ENCODE results near the gene ABHD12.

The ABHD12 gene

GRCh38 chr20:25257130-25257529 is 133.5 kb downstream of the ABHD12 start:
- DNase-seq (ENCODE audit: low spot score), result no peak

- no peak for DNase-seq (ENCODE audit: low spot score)
Observed at GRCh38 chr20:25256226-25256859, 134.3 kb downstream of the ABHD12 start.

DNA sequence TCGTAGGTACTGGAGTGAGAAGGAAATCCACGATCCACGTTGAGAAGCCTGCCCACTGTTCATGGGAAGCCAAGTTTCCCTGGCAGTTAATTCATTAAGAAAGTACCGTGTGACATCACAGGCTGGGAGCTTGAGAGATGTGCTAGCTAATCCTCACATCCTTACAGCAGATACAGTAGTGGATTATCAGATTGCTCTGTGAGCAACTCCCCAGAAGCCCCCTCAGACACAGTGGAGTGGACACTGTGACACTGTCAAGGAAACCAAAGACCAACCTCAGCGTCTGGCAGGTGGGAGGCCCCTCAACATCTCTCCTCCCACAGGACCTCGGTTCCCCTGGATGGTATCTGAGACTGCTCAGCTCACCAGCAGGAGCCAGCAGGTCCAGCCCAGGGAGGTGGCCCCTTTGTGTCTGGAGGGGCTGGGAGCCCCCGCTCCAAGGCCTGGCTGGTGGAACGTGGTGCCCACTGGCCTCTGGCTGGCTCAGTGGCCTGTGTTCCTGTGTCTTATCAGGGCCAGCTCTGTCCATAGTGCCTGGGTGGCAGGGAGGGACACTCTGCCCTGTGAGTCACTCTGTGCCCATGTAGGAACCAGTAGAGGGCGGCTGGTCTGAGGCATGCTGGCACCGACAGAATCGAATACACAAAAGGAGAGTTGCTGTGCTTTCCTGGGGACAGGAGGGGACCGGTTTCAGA is 135.5 kb downstream of the ABHD12 start:
- no peak for DNase-seq (ENCODE audit: low spot score)

GRCh38 chr20:25254571-25254970 is 136.1 kb downstream of the ABHD12 start:
- DNase-seq (ENCODE audit: low spot score), result no peak

DNA sequence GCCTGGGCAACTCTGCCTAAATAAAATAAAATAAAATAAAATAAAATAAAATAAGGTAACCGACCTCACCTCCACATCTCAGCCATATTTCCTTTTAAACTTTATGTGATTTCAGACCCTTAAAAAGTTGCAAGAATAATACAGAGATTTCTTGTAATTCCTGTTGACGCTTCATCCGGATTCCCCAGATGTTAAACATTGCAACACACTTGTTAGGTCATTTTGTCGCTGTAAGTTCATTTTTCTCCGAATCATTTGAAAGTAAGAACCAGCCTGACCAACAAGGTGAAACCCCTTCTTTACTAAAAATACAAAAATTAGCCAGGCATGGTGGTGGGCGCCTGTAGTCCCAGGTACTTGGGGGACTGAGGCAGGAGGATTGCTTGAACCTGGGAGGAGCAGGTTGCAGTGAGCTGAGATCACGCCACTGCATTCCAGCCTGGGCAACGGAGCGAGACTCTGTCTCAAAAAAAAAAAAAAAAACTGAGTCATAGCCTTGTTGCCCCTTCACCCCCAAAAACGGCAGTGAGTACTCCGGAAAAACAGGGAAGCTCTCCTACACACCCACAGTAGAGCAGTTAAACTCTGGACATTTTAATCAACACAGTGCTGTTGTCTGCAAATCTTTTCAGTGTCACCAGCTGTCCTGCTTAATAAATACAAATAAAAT is 136.9 kb downstream of the ABHD12 start:
- no peak for DNase-seq (ENCODE audit: low spot score)

- DNase-seq (ENCODE audit: low spot score), result no peak
Observed at GRCh38 chr20:25252686-25253421, 137.8 kb downstream of the ABHD12 start.

- no peak for DNase-seq (ENCODE audit: low spot score)
Observed at GRCh38 chr20:25252230-25252651, 138.4 kb downstream of the ABHD12 start.

- DNase-seq (ENCODE audit: low spot score), result no peak
Observed at GRCh38 chr20:25251558-25251957, 139.1 kb downstream of the ABHD12 start.

- no peak for DNase-seq (ENCODE audit: low spot score)
Observed at GRCh38 chr20:25251019-25251418, 139.6 kb downstream of the ABHD12 start.

DNA sequence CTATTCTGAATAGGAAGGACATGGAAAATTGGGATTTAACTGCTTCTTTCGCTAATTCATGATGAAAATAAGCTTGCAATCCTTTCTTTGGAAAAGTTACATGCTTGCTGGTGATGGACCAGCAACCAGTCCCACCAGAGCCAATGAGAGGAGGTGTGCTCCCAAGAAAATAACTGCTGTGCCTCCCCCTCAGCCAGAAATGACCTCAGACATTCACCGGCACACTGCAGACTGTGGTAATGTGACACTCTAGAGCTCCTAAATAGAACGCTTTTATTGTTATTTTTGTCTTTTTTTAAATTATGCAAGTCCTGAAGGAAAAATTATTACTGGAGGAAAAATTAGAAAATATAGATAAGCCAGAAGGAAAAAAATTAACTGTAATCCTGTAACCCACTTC is 140.1 kb downstream of the ABHD12 start:
- DNase-seq (ENCODE audit: low spot score), result no peak
